ENCODE measurements around the gene MIPOL1.
"Not testable (repeated sequence)": the region's sequence is repeated elsewhere in the genome, so short reads cannot be mapped to it uniquely, and the experiment has no call there.

The MIPOL1 gene

GRCh38 chr14:37186865-37187264 is 10.9 kb upstream of the MIPOL1 start:
- DNase-seq (ENCODE audit: low read depth in 2 of 3, low spot score in 1 of 3) = no peak

GRCh38 chr14:37187294-37187693 is 10.4 kb upstream of the MIPOL1 start:
- DNase-seq (ENCODE audit: low read depth in 2 of 3, low spot score in 1 of 3) = no peak

DNA sequence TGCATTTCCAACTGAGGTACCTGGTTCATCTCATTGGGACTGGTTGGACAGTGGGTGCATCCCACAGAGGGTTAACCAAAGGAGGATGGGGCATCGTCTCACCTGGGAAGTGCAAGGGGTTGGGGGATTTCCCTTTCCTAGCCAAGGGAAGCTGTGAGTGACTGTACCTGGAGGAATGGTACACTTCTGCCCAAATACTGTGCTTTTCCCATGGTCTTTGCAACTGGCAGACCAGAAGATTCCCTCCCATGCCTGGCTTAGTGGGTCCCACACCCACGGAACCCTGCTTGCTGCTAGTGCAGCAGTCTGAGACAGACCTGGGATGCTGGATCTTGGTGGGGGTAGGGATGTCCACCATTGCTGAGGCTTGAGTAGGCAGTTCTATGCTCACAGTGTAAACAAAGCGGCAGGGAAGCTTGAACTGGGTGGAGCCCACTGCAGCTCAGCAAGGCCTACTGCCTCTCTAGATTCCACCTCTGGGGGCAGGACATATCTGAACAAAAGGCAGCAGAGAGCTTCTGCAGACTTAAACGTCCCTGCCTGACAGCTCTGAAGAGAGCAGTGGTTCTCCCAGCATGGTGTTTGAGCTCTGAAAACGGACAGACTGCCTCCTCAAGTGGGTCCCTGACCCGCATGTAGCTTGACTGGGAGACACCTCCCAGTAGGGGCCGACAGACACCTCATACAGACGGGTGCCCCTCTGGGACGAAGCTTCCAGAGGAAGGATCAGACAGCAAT is 9.7 kb upstream of the MIPOL1 start:
- not testable (repeated sequence) for DNase-seq (ENCODE audit: low read depth in 2 of 3, low spot score in 1 of 3)

- DNase-seq (ENCODE audit: low read depth in 2 of 3, low spot score in 1 of 3) = not testable (repeated sequence)
Observed at GRCh38 chr14:37189733-37190132, 8.0 kb upstream of the MIPOL1 start.

GRCh38 chr14:37194698-37195097 is 3.0 kb upstream of the MIPOL1 start:
- DNase-seq (ENCODE audit: low read depth in 2 of 3, low spot score in 1 of 3) = no peak

GRCh38 chr14:37195327-37195726 is 2.4 kb upstream of the MIPOL1 start:
- no peak for DNase-seq (ENCODE audit: low read depth in 2 of 3, low spot score in 1 of 3)

DNA sequence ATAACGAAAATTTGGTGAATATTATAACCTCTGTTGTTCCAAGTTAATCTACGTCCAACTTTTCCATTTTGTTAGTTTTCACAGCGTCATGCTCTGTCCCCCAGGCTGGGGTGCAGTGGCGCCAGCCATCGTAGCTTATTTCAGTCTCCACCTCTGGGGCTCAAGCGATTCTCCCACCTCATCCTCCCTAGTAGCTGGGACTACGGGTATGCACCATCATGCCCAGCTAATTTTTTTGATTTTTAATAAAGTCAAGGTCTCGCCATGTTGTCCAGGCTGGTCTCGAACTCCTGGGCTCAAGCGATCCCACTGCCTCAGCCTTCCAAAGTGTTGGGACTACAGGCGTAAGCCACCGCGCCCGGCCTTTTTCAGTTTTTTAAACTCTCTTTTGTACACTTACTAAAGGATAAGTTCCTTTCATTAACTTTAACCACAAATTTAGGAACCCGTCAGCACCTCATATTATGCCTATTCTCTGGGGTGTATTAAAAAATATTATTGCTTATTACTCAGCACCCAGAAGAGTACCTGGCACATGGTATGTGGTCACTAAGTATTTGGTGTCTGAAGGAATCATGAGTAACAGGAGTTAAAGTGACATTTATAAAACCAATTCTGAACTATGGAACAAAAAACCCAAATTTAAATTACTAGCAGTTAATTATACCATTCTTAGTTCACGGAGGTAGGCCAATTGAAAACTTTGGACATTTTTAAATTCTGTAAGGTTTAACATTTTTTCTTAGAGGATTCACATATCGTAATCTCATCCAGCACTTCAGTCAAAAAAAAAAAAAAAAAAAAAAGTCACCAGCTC is 925 bp upstream of the MIPOL1 start:
- no peak for DNase-seq (ENCODE audit: low read depth in 2 of 3, low spot score in 1 of 3)

DNA sequence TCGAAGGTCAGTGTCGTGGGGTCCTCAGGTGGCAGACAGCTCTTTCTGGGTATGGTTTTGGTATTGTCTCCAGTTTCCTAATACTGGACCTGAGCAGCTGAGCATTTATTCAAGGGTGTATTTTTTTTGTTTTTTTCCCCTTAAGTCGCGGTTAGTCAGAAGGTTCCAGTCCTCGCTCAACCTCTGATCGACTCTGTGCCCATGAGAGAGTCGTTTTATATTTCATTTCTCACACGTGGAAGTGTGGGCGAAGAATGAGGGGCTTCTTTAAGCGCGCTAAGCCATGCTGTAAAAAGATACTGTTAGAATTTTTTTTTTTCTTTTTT is 499 bp downstream of the MIPOL1 start:
- no peak for DNase-seq (ENCODE audit: low read depth in 2 of 3, low spot score in 1 of 3)

GRCh38 chr14:37198907-37199306 is 1.2 kb downstream of the MIPOL1 start:
- DNase-seq (ENCODE audit: low read depth in 2 of 3, low spot score in 1 of 3) = no peak

DNA sequence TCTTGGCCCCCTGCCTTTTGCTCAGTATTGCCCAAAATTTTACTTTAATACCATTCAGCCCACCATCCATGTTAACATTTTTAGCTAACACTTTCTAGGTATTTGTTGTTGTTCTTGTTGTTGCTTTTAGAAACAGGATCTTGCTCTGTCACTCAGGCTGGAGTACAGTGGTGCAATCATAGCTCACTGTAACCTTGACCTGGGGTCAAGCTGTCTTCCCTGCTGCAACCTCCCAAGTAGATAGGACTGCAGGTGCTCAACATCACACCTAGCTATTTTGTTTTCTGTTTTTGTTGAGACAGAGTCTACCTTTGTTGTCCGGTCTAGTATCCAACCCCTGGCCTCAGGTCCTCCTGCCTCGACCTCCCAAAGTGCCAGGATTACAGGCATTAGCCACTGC is 4.0 kb downstream of the MIPOL1 start:
- no peak for DNase-seq (ENCODE audit: low read depth in 2 of 3, low spot score in 1 of 3)

DNA sequence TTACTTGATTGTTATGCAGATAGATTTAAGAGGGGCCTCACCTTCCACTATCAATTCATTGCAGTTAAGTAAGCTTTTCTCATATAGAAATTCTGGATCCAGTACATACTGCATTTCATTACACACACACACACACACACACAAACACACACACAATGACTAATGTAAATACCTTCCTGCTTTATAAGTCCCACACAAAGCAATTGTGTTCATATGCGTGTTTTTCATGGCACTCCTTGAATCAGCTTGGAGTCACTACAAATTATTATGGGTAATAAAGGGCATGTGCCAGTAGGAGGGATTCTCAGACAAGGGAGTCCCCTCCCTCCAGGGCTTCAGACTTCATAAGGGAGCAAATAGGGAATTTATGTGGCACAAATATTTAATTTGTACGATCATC is 4.5 kb downstream of the MIPOL1 start:
- no peak for DNase-seq (ENCODE audit: low read depth in 2 of 3, low spot score in 1 of 3)

- DNase-seq (ENCODE audit: low read depth in 2 of 3, low spot score in 1 of 3) = no peak
Observed at GRCh38 chr14:37202812-37203211, 5.1 kb downstream of the MIPOL1 start.

GRCh38 chr14:37203423-37203822 is 5.7 kb downstream of the MIPOL1 start:
- no peak for DNase-seq (ENCODE audit: low read depth in 2 of 3, low spot score in 1 of 3)

GRCh38 chr14:37205623-37206605 is 8.2 kb downstream of the MIPOL1 start:
- DNase-seq (ENCODE audit: low read depth in 2 of 3, low spot score in 1 of 3) = not testable (repeated sequence)

- DNase-seq (ENCODE audit: low read depth in 2 of 3, low spot score in 1 of 3) = not testable (repeated sequence)
Observed at GRCh38 chr14:37209617-37210016, 11.9 kb downstream of the MIPOL1 start.

DNA sequence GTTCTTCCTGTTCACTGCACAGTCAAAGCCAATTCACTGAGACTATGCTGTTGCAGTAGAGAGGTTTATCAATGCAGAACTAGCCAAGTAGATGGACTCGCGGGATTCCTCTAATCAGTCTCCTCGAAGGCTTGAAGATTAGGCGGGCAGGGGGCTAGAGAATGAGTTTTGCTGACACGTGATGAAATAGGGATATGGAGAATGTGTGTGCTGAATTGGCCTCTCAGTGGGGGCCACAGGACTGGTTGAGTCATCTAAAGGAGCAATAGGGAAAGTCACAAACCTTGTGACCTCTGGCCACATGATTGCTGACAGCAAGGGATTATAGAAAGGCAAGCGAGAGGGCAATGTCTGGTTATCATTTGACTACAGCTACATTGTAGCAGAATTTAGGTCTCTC is 12.7 kb downstream of the MIPOL1 start:
- DNase-seq (ENCODE audit: low read depth in 2 of 3, low spot score in 1 of 3) = no peak

DNA sequence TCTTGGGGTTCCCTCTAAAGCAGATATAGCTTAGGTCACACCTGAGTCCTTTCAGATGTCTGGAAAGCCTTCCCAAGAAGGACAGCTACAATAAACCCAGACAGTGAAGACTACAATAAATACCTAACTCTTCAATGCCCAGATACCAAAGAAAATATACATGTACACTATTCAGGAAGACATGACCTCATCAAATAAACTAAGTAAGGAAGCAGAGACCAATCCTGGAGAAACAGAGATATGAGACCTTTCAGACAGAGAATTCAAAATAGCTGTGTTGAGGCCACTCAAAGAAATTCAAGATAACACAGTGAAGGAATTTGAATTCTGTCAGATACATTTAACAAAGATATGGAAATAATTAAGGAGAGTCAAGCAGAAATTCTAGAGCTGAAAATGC is 15.3 kb downstream of the MIPOL1 start:
- no peak for DNase-seq (ENCODE audit: low read depth in 2 of 3, low spot score in 1 of 3)

GRCh38 chr14:37215345-37215744 is 17.6 kb downstream of the MIPOL1 start:
- no peak for DNase-seq (ENCODE audit: low read depth in 2 of 3, low spot score in 1 of 3)

DNA sequence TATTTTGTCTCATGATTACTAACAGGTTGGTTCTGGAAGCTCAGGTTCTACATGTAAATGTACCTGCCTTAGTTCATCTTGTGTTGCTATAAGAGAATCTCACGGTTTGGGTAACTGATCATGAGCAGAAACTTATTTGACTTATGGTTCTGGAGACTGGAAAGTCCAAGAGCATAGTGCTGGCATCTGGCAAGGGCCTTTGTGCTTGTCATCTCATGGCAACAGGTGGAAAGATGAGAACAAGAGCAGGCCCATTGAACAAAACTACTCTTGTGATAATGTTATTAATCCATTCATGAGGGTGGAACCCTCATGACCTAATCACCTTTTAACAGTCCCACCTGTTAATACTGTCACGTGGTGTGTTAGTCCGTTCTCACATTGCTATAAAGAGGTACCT is 23.3 kb downstream of the MIPOL1 start:
- no peak for DNase-seq (ENCODE audit: low read depth in 2 of 3, low spot score in 1 of 3)

DNA sequence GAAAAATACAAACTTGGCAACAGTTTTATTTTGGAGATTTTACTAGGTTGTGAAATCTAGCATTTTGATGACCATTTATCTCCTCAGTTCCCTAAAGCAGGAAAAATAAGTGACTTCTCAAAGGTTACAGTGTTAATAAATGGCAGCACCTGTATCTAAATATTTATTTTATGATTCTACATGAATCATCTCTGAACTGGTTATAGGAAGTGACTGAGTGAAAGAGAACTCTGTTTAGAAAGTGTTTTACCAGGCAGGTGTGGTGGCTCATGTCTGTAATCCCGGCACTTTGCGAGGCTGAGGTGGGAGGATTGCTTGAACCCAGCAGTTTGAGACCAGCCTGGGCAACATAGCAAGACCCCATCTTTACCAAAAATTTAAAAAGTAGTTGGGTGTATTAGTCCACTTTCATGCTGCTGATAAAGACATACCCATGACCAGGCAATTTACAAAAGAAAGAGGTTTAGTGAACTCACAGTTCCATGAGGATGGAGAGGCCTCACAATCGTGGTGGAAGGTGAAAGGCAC is 26.3 kb downstream of the MIPOL1 start:
- no peak for DNase-seq (ENCODE audit: low read depth in 2 of 3, low spot score in 1 of 3)

DNA sequence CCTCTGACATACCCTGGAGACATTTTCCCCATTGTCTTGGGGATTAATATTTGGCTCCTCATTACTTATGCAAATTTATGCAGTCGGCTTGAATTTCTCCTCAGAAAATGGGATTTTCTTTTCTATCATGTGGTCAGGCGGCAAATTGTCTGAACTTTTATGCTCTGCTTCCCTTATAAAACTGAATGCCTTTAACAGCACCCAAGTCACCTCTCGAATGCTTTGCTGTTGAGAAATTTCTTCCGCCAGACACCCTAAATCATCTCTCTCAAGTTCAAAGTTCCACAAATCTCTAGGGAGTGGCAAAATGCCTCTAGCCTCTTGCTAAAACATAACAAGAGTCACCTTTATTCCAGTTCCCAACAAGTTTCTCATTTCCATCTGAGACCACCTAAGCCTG is 27.9 kb downstream of the MIPOL1 start:
- DNase-seq (ENCODE audit: low read depth in 2 of 3, low spot score in 1 of 3) = not testable (repeated sequence)

Measured in stimulated activated CD4-positive, alpha-beta T cell treated with anti-CD3 and anti-CD28 coated beads, Interleukin-12 subunit alpha, Interleukin-12 subunit beta, amount 100 ng/mL, for 48 hours (primary cell).